ENCODE results near the gene TRIM27. TPM values are rescaled to one million over a fixed set of nuclear protein-coding genes. Genes with fewer than 3 reads are reported as not detected.

TRIM27 gene
- total RNA-seq, 2 donors from 2014 or later, result 81.8 to 82.7 TPM

DNA sequence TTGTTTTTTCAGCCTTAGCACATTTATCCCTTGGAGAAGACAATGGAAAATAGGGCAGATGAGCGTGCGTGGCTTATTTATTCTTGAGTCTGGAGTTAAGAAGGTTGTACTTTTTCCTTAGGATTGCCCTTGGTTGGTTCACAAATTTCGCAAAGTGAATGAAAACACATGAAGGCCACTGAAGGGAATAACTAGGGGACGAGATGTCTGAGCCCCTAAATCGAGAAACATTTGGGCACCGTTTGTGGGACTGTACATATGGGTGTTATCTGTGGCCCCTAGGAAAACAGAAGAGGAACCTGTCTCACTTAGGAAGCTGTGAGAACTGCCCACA, 19.4 kb upstream of the TRIM27 start:
- Histone ChIP-seq H3K36me3 (ENCODE audit: control insufficient read depth, insufficient read depth, low read length) (no peaks in the 10 kb centered on the region), H3K27ac (ENCODE audit: low read depth, low read length) (no peak overlapping the region), H3K4me3 (ENCODE audit: low read length) (peak overlapping the region; percentile 94), H3K4me1 (ENCODE audit: control insufficient read depth, insufficient read depth, low read length) (no peaks in the 10 kb centered on the region), H3K9ac (ENCODE audit: extremely low read depth, low read length, poor library complexity, severe bottlenecking) (no peak overlapping the region), H3K9me3 (ENCODE audit: control insufficient read depth, low read length) (no peaks in the 10 kb centered on the region), H3K27me3 (ENCODE audit: control insufficient read depth, insufficient read depth, low read length, poor library complexity, severe bottlenecking) (no peaks in the 10 kb centered on the region)
- Mint-ChIP-seq H3K36me3 (ENCODE audit: low read depth) (no peaks in the 10 kb centered on the region), H3K4me1 (peaks cover 13% of the 10 kb centered on the region), H3K27me3 (ENCODE audit: insufficient read depth) (no peaks in the 10 kb centered on the region), H3K9me3 (no peaks in the 10 kb centered on the region), H3K27ac (peak overlapping the region; percentile 16), H3K4me3 (peak overlapping the region; percentile 78)
- TF ChIP-seq, protein P1, sequence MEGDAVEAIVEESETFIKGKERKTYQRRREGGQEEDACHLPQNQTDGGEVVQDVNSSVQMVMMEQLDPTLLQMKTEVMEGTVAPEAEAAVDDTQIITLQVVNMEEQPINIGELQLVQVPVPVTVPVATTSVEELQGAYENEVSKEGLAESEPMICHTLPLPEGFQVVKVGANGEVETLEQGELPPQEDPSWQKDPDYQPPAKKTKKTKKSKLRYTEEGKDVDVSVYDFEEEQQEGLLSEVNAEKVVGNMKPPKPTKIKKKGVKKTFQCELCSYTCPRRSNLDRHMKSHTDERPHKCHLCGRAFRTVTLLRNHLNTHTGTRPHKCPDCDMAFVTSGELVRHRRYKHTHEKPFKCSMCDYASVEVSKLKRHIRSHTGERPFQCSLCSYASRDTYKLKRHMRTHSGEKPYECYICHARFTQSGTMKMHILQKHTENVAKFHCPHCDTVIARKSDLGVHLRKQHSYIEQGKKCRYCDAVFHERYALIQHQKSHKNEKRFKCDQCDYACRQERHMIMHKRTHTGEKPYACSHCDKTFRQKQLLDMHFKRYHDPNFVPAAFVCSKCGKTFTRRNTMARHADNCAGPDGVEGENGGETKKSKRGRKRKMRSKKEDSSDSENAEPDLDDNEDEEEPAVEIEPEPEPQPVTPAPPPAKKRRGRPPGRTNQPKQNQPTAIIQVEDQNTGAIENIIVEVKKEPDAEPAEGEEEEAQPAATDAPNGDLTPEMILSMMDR (conservative IDR thresholded peaks at IDR 0.05), result no peak
- 75 to 80% methylated on average over 5 to 6 of the region's 6 CpGs for WGBS, 2 experiments (ENCODE audit: insufficient coverage in 1 of 2, insufficient read length in 1 of 2)
- DNase-seq, result no peak

DNA sequence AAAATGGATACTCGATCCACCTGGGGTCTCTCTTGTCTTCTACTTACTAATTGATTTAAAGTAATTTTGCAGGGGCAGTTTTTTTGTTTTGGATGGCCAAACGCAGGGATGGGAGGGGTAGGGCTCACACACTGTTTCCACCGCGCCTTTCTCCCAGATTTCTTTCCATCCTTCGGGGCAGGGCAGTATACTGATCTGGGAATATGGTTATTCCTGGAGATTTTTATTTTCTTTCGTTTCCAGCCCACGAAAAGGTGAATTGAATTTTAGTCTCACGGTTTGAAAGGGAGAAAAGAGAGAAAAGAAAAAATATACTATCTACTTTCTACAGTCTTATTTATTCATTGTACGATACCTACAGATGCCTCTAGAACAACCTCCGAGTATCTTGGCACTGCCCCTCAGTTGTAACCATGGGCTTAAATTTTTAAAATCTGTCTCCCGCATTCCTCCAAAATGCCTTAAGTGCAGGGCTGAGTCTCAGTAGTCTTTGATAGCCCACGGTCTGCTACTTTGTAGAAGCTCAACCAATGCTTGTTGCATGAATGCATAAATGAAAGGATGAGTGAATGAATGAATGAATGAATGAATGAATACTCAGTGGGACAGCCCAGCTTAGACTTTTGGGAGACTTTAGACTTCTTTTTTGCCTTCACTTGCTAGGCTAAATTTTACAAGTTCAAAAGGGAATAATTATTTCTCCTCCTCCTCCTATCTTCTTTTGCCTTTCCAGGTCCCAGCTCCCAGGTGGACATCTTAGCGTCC, 18.1 kb upstream of the TRIM27 start:
- no peaks in the 10 kb centered on the region for H3K9me3 Mint-ChIP-seq
- 14 to 31% methylated on average over 3 to 10 of the region's 13 CpGs for WGBS, 2 experiments (ENCODE audit: insufficient coverage in 1 of 2, insufficient read length in 1 of 2)
- Histone ChIP-seq H3K27ac (ENCODE audit: low read depth, low read length) (no peak overlapping the region), H3K36me3 (ENCODE audit: control insufficient read depth, insufficient read depth, low read length) (no peaks in the 10 kb centered on the region), H3K4me3 (ENCODE audit: low read length) (peak overlapping the region; percentile 94), H3K27me3 (ENCODE audit: control insufficient read depth, insufficient read depth, low read length, poor library complexity, severe bottlenecking) (no peaks in the 10 kb centered on the region), H3K9me3 (ENCODE audit: control insufficient read depth, low read length) (no peaks in the 10 kb centered on the region), H3K9ac (ENCODE audit: extremely low read depth, low read length, poor library complexity, severe bottlenecking) (no peak overlapping the region), H3K4me1 (ENCODE audit: control insufficient read depth, insufficient read depth, low read length) (no peaks in the 10 kb centered on the region)
- H3K27ac Mint-ChIP-seq, result no peak overlapping the region
- peak overlapping the region; percentile 78 for H3K4me3 Mint-ChIP-seq
- peaks cover 5% of the 10 kb centered on the region for H3K4me1 Mint-ChIP-seq
- TF ChIP-seq, protein P1 (conservative IDR thresholded peaks at IDR 0.05), result no peak
- H3K27me3 Mint-ChIP-seq (ENCODE audit: insufficient read depth), result no peaks in the 10 kb centered on the region
- H3K36me3 Mint-ChIP-seq (ENCODE audit: low read depth), result no peaks in the 10 kb centered on the region
- no peak for DNase-seq

DNA sequence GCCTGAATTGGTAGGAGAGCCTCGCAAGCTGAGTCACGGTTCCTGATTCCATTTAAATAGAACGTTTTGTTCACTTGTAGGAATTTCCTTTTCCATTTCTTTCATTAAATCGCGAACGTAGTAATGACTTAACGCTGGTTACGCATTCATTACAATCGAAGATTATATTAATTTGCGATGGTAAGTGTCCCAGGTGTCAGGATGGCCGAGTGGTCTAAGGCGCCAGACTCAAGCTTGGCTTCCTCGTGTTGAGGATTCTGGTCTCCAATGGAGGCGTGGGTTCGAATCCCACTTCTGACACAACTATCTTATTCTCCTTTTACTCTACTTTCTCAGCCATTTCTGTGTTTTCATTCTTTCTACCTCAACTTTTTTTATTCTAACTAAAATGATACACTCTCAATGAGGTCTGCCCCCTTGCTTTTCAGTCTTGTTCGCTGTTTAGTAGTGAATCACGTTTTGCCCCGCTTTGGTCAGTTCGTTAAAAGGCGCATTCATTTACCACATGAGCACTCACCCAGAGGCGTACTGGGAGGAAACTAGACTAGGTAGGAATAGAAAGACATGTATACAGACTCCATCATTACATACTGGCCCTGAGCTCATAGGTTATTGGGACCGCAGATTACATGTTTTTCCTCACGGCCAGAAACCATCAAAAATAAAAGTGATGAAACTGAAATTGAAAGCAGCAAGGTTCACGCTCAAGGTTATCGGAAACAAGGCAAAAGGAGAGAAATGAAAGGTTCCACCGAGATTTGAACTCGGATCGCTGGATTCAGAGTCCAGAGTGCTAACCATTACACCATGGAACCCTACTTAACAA, 17.3 kb upstream of the TRIM27 start:
- 0% methylated on average over 20 to 28 of the region's 28 CpGs for WGBS, 2 experiments (ENCODE audit: insufficient coverage in 1 of 2, insufficient read length in 1 of 2)
- no peaks in the 10 kb centered on the region for H3K4me1 ChIP-seq (ENCODE audit: control insufficient read depth, insufficient read depth, low read length)
- peak overlapping the region; percentile 54 for H3K27ac ChIP-seq (ENCODE audit: low read depth, low read length)
- H3K4me3 ChIP-seq (ENCODE audit: low read length), result peak overlapping the region; percentile 94
- peak; percentile 92 for DNase-seq
- peak overlapping the region; percentile 60 for H3K9ac ChIP-seq (ENCODE audit: extremely low read depth, low read length, poor library complexity, severe bottlenecking)
- peak overlapping the region; percentile 92 for H3K27ac Mint-ChIP-seq
- no peaks in the 10 kb centered on the region for H3K9me3 ChIP-seq (ENCODE audit: control insufficient read depth, low read length)
- no peaks in the 10 kb centered on the region for H3K9me3 Mint-ChIP-seq
- TF ChIP-seq, protein P1 (conservative IDR thresholded peaks at IDR 0.05), result no peak
- H3K27me3 ChIP-seq (ENCODE audit: control insufficient read depth, insufficient read depth, low read length, poor library complexity, severe bottlenecking), result no peaks in the 10 kb centered on the region
- H3K36me3 Mint-ChIP-seq (ENCODE audit: low read depth), result no peaks in the 10 kb centered on the region
- no peaks in the 10 kb centered on the region for H3K36me3 ChIP-seq (ENCODE audit: control insufficient read depth, insufficient read depth, low read length)
- H3K4me3 Mint-ChIP-seq, result peak overlapping the region; percentile 78
- peaks cover 5% of the 10 kb centered on the region for H3K4me1 Mint-ChIP-seq
- H3K27me3 Mint-ChIP-seq (ENCODE audit: insufficient read depth), result no peaks in the 10 kb centered on the region
